Gastrocnemius medialis (tissue), 4 donors: ENCODE measurements around the gene DCC.

Experiments used
- POLR2A ChIP-seq, 2 donors: fragments of 450-650 bp; IDR thresholded peaks; one replicate each; pipeline ENCODE4 v1.6.1; 2017; ENCODE audit warnings: antibody characterized with exemption in 2 of 2, mild to moderate bottlenecking in 2 of 2, moderate library complexity in 2 of 2
- TF ChIP-seq, protein P1 (sequence below), 5 experiments: fragments of 450-650 bp in 3 of 5; fragments of 200-600 bp in 2 of 5; sonication (generic) in 2 of 5; IDR thresholded peaks in 4 of 5; conservative IDR thresholded peaks in 1 of 5; 1 replicate in 4 of 5; 2 replicates in 1 of 5; pipeline ENCODE4 v1.5.1; 2016 to 2019; ENCODE audit warnings: antibody characterized with exemption in 5 of 5, mild to moderate bottlenecking in 3 of 5, moderate library complexity in 3 of 5

DNA sequence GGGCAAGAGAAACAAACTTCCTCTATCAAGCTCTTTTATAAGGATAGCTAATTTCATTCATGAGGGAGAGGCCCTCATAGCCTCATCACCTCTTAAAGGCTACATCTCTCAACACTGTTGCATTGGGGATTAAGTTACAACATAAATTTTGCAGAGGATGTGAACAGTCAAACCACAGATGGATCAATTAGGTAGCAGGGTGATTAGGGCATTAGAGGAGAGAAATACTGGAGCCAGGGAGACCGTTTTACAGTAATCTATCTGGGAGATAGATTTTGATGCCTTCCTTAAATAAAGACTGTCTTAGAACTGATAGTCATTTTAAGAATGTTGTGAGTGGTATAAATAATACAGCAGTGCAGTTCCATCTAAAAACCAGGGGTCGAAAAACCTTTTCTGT is 258.9 kb downstream of the DCC start:
- TF ChIP-seq, protein P1, sequence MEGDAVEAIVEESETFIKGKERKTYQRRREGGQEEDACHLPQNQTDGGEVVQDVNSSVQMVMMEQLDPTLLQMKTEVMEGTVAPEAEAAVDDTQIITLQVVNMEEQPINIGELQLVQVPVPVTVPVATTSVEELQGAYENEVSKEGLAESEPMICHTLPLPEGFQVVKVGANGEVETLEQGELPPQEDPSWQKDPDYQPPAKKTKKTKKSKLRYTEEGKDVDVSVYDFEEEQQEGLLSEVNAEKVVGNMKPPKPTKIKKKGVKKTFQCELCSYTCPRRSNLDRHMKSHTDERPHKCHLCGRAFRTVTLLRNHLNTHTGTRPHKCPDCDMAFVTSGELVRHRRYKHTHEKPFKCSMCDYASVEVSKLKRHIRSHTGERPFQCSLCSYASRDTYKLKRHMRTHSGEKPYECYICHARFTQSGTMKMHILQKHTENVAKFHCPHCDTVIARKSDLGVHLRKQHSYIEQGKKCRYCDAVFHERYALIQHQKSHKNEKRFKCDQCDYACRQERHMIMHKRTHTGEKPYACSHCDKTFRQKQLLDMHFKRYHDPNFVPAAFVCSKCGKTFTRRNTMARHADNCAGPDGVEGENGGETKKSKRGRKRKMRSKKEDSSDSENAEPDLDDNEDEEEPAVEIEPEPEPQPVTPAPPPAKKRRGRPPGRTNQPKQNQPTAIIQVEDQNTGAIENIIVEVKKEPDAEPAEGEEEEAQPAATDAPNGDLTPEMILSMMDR (IDR thresholded peaks at IDR 0.05 in 4 of 5, conservative IDR thresholded peaks at IDR 0.05 in 1 of 5) = no peak
- TF ChIP-seq POLR2A (IDR thresholded peaks at IDR 0.05) = no peak
